Measurements from ENCODE around the gene ZNF639.

ZNF639 gene

DNA sequence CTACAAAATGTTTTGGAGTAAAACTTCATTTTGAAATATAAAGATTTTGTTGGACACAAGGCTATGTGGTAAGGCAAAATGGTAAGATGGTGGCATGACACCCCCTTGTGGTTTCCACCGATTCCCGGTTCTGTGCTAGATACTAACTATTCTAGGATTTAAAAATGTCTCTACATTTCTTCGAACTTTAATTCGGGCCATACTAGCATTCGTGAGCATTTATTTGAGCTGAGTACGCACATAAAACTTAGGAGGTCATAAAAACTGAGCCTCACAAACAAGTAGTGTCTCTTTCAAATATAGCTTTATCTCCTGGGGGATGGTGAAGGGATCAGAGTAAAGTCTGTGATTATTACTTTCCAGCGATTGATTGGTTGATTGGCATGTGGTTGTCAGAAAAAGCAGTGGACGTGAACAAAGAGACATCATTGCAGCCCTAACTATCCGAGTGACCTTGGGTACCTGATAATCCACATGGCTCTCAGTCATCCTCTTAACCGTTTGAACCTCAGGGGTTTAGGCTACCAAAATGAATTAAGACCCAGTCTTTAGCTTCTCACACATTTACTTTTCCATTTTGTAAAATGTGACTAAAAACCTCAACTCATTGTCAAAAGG, 1.1 kb upstream of the ZNF639 start:
- peak; percentile 81 for FAIRE-seq

DNA sequence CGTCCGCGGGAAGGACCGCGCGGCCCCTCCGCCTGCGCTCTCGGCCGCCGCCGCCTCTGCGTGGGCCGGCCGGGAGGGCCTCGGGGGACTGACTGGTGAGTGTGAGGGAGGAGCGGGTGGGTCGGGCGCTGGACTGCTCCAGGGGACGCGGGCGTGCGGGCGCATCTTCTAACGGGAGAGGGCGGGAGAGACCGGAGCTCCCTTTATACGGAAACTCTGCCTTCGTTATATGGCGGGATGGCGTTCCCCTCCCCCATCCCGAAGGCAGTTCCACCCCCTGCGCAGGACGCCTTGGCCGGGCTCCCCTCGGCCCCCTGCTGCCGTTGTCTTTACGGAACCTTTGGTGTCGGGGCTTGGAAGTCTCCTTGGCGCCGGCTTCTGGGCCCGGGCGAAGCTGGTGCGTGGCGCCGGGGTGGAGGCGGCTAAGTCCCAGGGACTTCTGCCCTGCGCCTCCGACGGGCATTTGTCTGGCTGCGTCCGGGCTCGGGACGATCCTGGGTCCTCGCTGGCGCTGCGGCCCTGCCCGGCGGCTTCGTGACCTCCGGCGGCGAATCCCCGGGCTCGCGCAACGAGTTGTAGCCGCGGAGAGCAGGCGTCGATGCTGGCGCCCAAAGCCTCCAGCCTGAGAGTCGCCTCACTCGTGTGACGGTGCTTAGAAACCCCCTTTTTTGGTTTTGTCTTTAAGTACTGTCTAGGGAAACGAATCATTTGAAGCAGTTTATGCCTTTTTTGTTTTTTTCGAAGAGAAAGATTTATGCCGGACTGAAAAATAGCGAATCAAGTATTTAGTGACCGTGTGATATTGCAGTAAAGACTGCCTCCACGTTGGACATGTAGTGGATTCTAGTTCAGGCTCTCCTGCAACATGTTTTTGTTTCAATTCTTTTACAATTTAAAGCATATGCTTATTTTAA, 623 bp downstream of the ZNF639 start:
- no peak for FAIRE-seq

DNA sequence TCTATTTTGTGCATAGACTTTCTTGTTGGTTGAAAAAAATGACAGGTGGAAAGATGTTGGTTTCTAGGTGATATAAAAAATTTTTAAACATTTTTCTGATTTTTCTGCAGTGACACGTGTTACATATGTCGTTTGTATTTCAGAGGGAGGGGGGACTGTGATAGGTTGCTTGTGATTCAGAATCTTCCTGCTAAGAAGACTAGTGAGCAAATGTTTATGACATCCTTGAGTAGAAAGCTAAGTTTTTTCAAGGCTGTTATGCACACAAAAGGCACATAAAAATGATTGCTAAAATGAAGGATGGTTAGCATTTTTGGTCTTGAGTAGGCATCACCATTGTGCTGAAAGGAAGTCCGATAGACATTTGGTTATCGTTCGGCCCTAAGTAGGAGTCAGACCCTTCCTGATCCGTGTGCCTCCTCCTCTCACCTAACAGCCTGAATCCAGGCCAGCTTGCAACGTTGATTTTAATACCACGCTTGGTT, 1.5 kb downstream of the ZNF639 start:
- no peak for FAIRE-seq

DNA sequence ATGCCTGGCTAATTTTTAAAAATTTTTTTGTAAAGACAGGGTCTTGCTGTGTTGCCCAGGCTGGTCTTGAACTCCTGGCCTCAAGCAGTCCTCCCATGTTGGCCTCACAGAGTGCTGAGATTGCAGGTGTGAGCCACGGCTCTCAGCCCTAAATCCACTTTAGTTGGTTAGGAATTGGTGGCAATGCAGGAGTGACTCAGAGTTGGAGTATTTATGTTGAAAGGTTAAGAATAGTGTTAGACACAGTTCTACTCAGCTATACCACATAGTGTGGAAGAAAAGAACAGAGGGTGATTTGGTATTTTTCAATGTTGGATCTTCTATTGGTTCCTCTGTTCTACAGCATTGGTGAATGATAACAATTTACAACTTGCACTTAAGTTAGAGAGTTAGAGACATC, 7.6 kb downstream of the ZNF639 start:
- FAIRE-seq: no peak

DNA sequence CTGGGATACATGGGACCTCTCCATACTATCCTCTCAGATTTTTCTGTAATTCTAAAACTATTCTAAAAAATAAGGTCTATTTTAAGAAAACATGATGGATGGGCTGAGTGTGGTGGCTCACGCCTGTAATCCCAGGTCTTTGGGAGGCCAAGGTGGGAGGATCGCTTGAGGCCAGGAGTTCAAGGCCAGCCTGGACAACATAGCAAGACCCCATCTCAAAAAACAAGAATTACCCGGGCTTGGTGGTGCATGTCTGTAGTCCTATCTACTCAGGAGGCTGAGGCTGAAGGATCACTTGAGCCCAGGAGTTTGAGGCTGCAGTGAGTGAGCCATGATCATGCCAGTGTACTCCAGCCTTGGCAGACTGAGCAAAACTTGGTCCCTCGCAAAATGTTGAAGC, 9.4 kb downstream of the ZNF639 start:
- no peak for FAIRE-seq

DNA sequence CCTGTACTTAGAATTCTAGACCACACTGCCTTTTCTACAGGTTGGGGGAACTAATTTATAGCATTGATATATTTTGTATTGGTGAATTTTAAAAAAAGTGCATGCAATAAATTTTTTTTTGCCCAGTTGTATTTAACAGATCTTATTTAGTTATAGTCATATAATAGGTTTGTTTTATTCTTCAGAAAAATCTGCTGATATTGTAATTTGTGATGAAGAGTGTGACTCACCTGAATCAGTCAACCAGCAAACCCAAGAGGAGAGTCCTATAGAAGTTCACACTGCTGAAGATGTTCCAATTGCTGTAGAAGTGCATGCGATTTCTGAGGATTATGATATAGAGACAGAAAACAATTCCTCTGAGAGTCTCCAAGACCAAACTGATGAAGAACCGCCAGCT, 10.3 kb downstream of the ZNF639 start:
- FAIRE-seq: no peak

DNA sequence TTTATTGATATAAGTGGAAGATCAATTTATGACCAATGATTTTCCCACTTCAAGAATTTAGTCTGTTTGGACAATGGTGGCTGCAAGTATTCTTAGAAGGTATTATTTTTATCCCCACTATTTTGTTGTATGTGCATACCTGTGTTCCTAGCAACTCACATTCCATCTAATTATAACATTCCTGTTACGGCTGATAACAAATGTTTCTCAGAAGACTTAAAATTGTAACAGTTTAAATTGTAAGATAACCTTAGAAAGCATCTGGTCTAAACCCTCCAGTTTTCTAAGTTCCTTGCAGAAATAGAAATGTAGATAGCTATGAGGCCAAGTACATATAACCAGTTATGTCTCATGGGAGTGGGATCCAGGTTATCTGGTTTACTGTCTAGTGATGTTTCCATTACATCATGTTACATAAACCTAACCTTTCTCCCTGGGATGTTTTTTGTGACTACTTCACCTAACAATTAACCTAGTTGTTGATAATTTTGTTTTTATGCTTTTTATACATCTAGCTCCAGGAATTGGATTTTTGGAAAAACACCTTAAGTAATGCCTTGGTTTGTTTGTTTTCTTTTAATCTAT, 13.6 kb downstream of the ZNF639 start:
- FAIRE-seq: no peak

DNA sequence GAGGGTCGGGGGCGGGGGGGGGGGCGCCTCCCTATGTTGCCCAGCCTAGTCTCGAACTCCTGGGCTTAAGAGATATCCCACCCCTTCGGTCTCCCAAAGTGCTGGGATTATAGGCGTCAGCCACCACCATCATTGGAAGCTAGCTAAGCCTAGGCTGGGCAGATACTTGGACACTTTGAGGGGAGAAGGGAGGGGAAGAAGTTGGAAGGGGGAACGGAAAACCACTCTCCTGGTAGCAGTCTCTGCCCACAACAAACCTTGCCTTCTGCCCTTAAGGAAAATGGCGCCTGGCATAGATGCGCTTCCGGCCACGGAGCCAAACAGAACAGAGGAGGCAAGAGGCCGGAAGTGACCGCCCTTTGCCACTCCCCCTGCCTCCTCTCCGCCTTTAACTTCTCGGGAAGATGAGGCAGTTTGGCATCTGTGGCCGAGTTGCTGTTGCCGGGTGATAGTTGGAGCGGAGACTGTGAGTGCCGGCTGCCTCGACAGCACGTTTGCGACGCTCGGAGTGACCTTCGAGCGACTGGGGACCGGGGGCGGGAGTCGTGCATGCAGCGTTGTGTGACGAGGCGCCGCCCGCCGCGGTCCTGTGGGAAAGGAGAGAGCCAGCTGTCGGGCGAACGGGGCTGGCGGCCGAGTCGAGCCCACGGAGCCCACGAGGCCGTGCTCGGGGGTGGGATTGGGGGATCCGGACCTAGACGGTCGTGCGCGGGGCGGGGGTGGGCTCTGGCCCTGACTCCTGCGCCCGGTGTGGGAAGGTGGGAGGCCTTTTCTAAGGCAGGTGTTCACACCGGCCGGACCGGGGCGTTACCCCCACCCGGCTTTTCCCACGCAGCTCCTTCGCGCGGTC, 24.7 kb downstream of the ZNF639 start, which contains the start of gene MFN1:
Gene MFN1, plus strand, starts transcription at position 365 of the 850 bp plus-strand sequence. CDS start 1,143 bp downstream, outside the sequence.
- peak; percentile 98 for FAIRE-seq

DNA sequence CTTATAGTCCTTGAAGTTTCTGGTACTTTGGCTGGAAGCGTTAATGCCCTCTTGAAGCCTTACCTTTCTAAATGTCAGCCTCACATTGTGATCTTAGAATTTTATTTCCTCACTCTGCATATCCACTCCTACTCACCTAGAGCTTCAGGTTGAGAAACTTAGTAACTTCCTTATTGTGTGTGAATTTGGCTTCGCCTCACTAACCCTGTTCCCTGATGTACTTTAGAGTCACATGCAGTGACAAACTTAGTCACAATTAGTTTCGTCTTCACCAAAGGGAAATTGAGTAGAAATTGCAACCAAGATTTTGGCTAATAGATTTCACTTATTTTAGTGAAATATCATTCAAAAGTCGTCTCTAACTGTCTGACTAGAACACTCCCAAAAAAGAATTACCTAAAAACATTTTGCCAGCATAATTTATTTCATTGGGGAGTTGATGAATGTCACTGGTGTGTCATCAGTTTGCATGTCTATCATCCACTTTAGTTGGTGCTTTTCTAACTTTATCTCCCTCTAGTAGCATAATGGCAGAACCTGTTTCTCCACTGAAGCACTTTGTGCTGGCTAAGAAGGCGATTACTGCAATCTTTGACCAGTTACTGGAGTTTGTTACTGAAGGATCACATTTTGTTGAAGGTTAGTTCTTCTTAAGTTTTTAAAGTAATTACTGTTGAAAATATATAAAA, 25.6 kb downstream of the ZNF639 start:
- FAIRE-seq: no peak

DNA sequence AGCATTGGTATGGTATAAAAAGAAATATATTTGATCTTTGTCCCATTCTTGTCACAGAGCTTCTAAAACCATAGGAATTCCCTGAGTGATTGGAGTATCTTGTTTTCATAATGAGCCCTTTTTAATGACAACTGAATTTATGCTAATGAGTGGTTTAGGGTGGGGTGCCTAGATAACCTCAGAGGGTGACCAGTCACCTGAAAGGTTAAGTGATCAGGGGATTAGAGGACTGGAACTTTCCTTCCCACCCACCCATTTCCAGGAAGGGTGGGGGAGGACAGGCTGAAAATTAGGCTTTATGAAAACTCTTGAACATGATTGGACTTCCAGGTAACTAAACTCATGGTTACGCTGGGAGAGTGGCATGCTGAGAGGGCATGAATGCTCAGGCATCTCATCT, 33.2 kb downstream of the ZNF639 start:
- no peak for FAIRE-seq

DNA sequence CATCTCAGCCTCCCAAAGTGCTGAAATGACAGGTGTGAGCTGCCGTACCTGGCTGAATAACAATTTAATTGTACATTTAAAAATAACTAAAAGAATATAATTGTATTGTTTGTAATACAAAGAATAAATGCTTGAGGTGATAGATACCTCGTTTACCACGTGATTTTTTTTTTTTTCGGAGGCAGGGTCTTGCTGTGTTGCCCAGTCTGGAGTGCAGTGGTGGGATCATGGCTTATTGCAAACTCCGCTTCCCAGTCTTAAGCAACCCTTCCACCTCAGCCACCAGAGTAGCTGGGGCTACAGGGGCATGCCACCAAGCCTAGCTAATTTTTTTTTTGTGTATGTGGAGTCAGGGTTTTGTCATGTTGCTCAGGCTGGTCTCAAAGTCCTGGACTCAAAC, 40.5 kb downstream of the ZNF639 start:
- no peak for FAIRE-seq

DNA sequence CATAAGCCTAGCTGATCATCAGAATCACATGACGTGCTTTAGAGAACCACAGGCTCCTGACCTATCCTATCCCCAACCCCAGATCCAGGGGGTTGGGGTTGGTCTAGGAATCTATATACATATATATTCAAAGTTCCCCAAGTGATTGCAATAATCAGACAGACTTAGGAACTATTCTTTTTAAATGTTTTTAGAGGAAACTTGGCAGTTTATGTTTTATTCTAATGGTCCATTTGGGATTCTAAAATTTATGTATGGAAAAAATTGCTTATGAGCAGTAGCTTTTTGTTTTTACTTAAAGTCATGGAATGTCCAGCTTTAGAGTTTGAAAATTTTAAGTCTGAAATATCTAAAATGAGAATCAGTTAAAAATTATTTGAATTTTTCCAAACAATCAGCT, 46.8 kb downstream of the ZNF639 start:
- FAIRE-seq: no peak

DNA sequence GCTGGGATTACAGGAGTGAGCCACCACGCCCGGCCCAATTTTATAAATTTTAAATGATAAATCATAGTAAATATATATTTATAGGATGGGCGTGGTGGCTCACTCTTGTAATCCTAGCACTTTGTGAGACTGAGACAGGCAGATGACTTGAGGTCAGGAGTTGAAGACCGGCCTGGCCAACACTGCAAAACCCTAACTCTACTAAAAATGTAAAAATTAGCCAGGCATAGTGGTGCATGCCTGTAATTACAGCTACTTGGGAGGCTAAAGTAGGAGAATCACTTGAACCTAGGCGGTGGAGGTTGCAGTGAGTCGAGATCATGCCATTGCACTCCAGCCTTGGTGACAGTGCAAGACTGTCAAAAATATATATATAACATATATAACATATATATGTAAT, 51.1 kb downstream of the ZNF639 start:
- no peak for FAIRE-seq

DNA sequence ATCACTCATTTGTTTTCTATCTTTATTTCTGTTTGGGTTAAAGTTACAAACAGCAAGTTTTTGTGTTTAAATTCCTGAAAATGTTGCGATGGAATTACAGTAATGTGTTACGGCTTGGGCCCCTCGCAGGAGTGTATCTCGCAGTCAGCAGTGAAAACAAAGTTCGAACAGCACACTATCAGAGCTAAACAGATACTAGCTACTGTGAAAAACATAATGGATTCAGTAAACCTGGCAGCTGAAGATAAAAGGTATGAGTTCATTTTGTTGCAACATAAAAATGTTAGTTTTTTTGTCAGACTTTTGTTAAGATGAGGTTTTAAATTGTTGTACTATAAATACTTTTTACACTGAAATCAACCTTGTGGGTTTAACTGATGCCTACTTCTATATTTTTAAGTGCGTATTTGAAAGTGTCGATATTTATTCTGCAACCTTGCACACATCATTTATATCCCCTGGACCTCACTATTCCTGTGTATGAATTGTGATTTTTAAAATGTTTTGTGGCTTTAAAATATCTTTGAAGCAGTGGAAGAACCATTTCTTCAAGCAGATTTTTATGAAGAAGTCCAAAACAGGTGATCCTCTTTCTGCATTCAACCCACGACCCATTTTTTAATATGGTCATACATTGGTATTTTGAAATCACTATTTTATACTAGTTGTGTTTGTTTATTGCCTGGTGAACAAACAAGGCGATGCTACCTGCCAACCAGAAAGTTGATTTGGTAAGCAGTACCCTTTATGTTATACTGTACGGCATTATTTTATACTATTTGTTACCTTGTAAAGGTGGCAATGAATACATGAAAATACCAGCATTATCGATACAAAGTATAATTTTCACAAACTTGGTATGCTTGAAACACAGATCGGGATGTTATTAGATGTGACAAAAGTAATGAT, 52.5 kb downstream of the ZNF639 start:
- FAIRE-seq: no peak

DNA sequence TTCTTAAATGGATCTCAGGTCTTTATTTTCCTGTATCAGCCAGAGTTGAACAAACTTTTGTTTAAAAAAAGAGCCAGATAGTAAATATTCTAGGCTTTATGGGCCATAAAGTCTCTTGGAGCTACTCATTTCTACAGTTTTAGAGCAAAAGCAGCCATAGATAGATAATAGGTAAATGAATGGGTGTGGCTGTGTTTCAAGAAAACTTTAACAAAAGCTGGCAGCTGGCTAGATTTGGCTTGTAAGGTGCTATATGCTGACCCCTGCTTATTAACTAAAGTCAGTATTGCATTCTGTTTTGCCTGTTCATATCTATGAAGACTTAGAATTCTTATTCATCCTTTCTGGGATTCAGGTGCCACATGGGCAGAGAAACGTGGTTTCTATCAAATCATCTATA, 53.6 kb downstream of the ZNF639 start:
- no peak for FAIRE-seq

Measured in G401.6 (cell line).